Mammary epithelial cell (primary cell): ENCODE measurements around the gene CHMP6.

Source experiments
- EZH2 ChIP-seq: IDR thresholded peaks from 2 replicates; pipeline ENCODE4 v1.6.1; 2012; ENCODE audit warnings: low read length, inconsistent platforms, borderline replicate concordance
- TF ChIP-seq, protein P1 (sequence below), 2 donors: IDR thresholded peaks in 1 of 2; conservative IDR thresholded peaks in 1 of 2; 2 replicates each; pipeline ENCODE4 v1.5.1; 2011 to 2012; ENCODE audit warnings: inconsistent platforms in 2 of 2, low read length in 2 of 2, mild to moderate bottlenecking in 2 of 2, control low read depth in 1 of 2, low read depth in 1 of 2; ENCODE audit not compliant: insufficient read depth in 1 of 2; ENCODE audit errors: extremely low read depth in 1 of 2

DNA sequence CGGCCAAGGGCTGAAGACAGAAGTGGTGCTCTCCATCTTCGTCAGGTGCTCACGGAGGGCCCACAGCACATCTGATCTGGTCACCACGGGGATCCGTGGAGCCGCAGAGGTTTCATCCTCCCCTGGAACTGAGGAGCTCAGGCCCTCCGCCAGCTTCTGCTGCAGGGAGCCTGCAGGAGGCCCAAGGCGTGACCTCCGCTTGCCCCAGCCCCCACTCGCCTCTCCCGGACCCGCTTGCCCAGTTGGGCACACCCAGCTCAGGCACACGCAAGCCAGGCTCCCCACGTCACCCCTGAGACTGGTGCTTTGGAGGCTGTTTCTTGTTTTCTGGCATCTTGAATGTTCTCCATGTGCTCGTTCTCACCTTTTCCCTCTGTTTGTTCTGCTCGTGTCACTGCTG, 39.4 kb upstream of the CHMP6 start:
- TF ChIP-seq, protein P1, sequence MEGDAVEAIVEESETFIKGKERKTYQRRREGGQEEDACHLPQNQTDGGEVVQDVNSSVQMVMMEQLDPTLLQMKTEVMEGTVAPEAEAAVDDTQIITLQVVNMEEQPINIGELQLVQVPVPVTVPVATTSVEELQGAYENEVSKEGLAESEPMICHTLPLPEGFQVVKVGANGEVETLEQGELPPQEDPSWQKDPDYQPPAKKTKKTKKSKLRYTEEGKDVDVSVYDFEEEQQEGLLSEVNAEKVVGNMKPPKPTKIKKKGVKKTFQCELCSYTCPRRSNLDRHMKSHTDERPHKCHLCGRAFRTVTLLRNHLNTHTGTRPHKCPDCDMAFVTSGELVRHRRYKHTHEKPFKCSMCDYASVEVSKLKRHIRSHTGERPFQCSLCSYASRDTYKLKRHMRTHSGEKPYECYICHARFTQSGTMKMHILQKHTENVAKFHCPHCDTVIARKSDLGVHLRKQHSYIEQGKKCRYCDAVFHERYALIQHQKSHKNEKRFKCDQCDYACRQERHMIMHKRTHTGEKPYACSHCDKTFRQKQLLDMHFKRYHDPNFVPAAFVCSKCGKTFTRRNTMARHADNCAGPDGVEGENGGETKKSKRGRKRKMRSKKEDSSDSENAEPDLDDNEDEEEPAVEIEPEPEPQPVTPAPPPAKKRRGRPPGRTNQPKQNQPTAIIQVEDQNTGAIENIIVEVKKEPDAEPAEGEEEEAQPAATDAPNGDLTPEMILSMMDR (conservative IDR thresholded peaks at IDR 0.05 in 1 of 2, IDR thresholded peaks at IDR 0.05 in 1 of 2; ENCODE audit: extremely low read depth in 1 of 2, insufficient read depth in 1 of 2, low read depth in 1 of 2, low read length in 2 of 2): no peak
- TF ChIP-seq EZH2: no peak
